Esophagus squamous epithelium (tissue), 5 donors: ENCODE measurements around the gene FLYWCH1. TPM values are rescaled to one million over a fixed set of nuclear protein-coding genes. Genes with fewer than 3 reads are reported as not detected.

ENCODE experiments used
- DNase-seq: peaks from one replicate; lab custom pipeline; 2025; lab: John Stamatoyannopoulos, UW
- H3K27ac ChIP-seq, 4 donors: fragments of 200-600 bp; sonication (generic); one replicate each; pipeline ENCODE4 v1.5.1; 2016 to 2019; ENCODE audit warnings: mild to moderate bottlenecking in 1 of 4
- H3K27me3 ChIP-seq, 4 donors: fragments of 200-600 bp; sonication (generic); 1 replicate in 3 of 4; 2 replicates in 1 of 4; pipeline versions ENCODE4 v1.5.1 to v1.6.0; 2017 to 2021; ENCODE audit warnings: antibody characterized with exemption in 1 of 4
- H3K36me3 ChIP-seq, 3 donors: fragments of 200-600 bp; sonication (generic); one replicate each; pipeline ENCODE4 v1.5.1; 2016 to 2019
- H3K4me1 ChIP-seq, 3 donors: fragments of 200-600 bp; sonication (generic); one replicate each; pipeline ENCODE4 v1.5.1; 2017 to 2019
- H3K4me3 ChIP-seq, 4 donors: fragments of 200-600 bp; sonication (generic); 1 replicate in 3 of 4; 2 replicates in 1 of 4; pipeline ENCODE4 v1.5.1; 2016 to 2019; ENCODE audit warnings: mild to moderate bottlenecking in 2 of 4, moderate library complexity in 1 of 4
- H3K9me3 ChIP-seq, 3 donors: fragments of 200-600 bp; sonication (generic); one replicate each; pipeline ENCODE4 v1.5.1; 2016 to 2019
- CTCF ChIP-seq, 6 experiments: fragments of 450-650 bp in 4 of 6; fragments of 200-600 bp in 2 of 6; sonication (generic) in 2 of 6; IDR thresholded peaks; one replicate each; pipeline ENCODE4 v1.5.1; 2016 to 2019; ENCODE audit warnings: antibody characterized with exemption in 6 of 6, mild to moderate bottlenecking in 4 of 6, moderate library complexity in 4 of 6
- POLR2A ChIP-seq, 4 donors: fragments of 450-650 bp; IDR thresholded peaks; one replicate each; pipeline ENCODE4 v1.6.1; 2017; ENCODE audit warnings: antibody characterized with exemption in 4 of 4, mild to moderate bottlenecking in 4 of 4, moderate library complexity in 3 of 4
- WGBS, 2 donors: methylation state at CpG; one replicate each; pipeline ENCODE4 v1.1.5; 2018; 5-methylcytosine and 5-hydroxymethylcytosine counted together
- intact Hi-C: fragments of 100-400 bp; cut with DNase I; formaldehyde crosslinking; loops from one replicate; pipeline ENCODE4 v1.15.0; 2022
- total RNA-seq, 4 donors: library from RNA; depleted of rRNA; stranded (reverse); fragments of >200 nt; gene quantifications; one replicate each; pipeline ENCODE4 v1.1.0, GENCODE V29; 2016
- donor health status: DM: yes; HTN: yes; CAD: no.

FLYWCH1 gene
- total RNA-seq, 4 donors from 2014 or later: 25.4 to 52.1 (median 27.1) TPM

- WGBS, 2 donors: 73 to 75% methylated on average over 7 to 8 of the region's 15 CpGs
- Histone ChIP-seq H3K4me3 (no peak overlapping the region), H3K9me3 (no peaks in the 10 kb centered on the region), H3K27me3 (peaks cover 0 to 15% (median 8%) of the 10 kb centered on the region in 4 donors), H3K4me1 (peaks cover 18 to 44% (median 28%) of the 10 kb centered on the region in 3 donors), H3K36me3 (peaks cover 0 to 6% (median 0%) of the 10 kb centered on the region in 3 donors), H3K27ac (no peak overlapping the region)
- no peak for TF ChIP-seq CTCF (IDR thresholded peaks at IDR 0.05)
- no peak for TF ChIP-seq POLR2A (IDR thresholded peaks at IDR 0.05)
- intact Hi-C loops: no loop called here
- DNase-seq: no peak
Measured at GRCh38 chr16:2971985-2972784, 60.5 kb downstream of the FLYWCH1 start.

GRCh38 chr16:2973093-2973492, 61.4 kb downstream of the FLYWCH1 start:
- Histone ChIP-seq H3K4me3 (no peak overlapping the region), H3K27me3 (peaks cover 0 to 6% (median 0%) of the 10 kb centered on the region in 4 donors), H3K27ac (no peak overlapping the region), H3K36me3 (peaks cover 0 to 6% (median 0%) of the 10 kb centered on the region in 3 donors), H3K9me3 (no peaks in the 10 kb centered on the region), H3K4me1 (peaks cover 17 to 44% (median 27%) of the 10 kb centered on the region in 3 donors)
- no peak for TF ChIP-seq CTCF (IDR thresholded peaks at IDR 0.05)
- no peak for TF ChIP-seq POLR2A (IDR thresholded peaks at IDR 0.05)
- WGBS, 2 donors: 51 to 94% methylated on average over 2 to 3 of the region's 5 CpGs
- no peak for DNase-seq
- intact Hi-C loops: no loop called here

DNA sequence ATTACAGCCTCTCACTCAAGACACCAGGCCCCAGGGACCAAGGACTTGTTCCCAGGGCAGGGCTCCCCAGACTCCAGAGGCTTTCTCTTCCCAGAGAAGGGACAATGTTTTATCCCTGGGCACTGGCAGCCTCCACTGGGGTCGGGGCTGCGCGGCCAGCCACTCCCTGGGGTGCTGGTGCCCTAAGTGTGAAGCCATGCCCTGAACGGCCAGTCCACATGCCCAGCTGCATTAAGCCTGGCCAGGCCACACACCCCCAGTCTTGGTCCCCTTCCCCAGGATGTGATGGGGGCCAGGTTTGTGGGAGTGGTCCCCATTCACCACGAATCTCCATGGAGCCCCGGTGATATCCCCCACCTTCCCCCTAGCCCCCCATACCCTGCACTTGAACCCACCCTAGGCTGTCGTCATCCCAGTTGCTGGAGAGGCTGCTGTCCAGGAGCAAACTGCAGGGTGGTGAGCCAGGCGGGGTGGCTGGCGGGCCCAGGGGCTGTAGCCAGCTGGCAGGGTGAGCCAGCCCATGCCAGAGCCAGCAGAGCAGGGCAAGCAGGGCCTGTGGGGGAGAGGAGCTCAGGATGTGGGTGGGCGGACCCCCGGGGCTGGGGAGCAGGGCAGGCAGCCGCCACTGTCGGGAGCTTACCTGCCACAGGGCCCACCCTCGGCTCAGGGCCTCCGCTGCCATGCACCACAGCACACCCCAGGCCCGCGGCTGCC, 62.0 kb downstream of the FLYWCH1 start:
- Histone ChIP-seq H3K9me3 (no peaks in the 10 kb centered on the region), H3K27me3 (peaks cover 0 to 3% (median 0%) of the 10 kb centered on the region in 4 donors), H3K36me3 (peaks cover 0 to 6% (median 0%) of the 10 kb centered on the region in 3 donors), H3K27ac (no peak overlapping the region), H3K4me3 (no peak overlapping the region), H3K4me1 (peaks cover 11 to 44% (median 21%) of the 10 kb centered on the region in 3 donors)
- WGBS, 2 donors: 65 to 93% methylated on average over 3 to 4 of the region's 17 CpGs
- no peak for TF ChIP-seq CTCF (IDR thresholded peaks at IDR 0.05)
- no peak for TF ChIP-seq POLR2A (IDR thresholded peaks at IDR 0.05)
- intact Hi-C loops: no loop called here
- no peak for DNase-seq

- no peak for TF ChIP-seq CTCF (IDR thresholded peaks at IDR 0.05)
- TF ChIP-seq POLR2A (IDR thresholded peaks at IDR 0.05): no peak
- H3K9me3 ChIP-seq: no peaks in the 10 kb centered on the region
- WGBS, 2 donors: 93% methylated on average over 2 of the region's 15 CpGs; no CpG with 5 or more reads in 1 of the 2 donors
- H3K4me1 ChIP-seq: peaks cover 12 to 44% (median 20%) of the 10 kb centered on the region in 3 donors
- DNase-seq: no peak
- H3K27me3 ChIP-seq: peaks cover 0 to 9% (median 0%) of the 10 kb centered on the region in 4 donors
- peaks cover 0 to 6% (median 0%) of the 10 kb centered on the region in 3 donors for H3K36me3 ChIP-seq
- no peak overlapping the region for H3K27ac ChIP-seq
- intact Hi-C loops: no loop called here
- no peak overlapping the region for H3K4me3 ChIP-seq
Measured at GRCh38 chr16:2974319-2975056, 62.8 kb downstream of the FLYWCH1 start.
